ENCODE data around the gene DOK3.

The DOK3 gene

GRCh38 chr5:177470759-177471536 lies 38.7 kb downstream of the DOK3 start:
- no peak overlapping the region for H3K4me3 ChIP-seq (replicated peaks; ENCODE audit: insufficient read depth, low read length)
- DNase-seq (ENCODE audit: low read depth in 1 of 2, low spot score in 1 of 2): no peak
- no peaks in the 10 kb centered on the region for H3K27me3 ChIP-seq (ENCODE audit: insufficient read depth, poor library complexity, severe bottlenecking)
- H3K27ac ChIP-seq (replicated peaks): no peak overlapping the region
- TF ChIP-seq SPI1 (IDR thresholded peaks at IDR 0.05; ENCODE audit: borderline replicate concordance, low read depth): no peak
- no peak for TF ChIP-seq POLR2AphosphoS5 (IDR thresholded peaks at IDR 0.05; ENCODE audit: low read depth)
- no peak for TF ChIP-seq GABPA (IDR thresholded peaks at IDR 0.05; ENCODE audit: low read depth)
- TF ChIP-seq CTCF (IDR thresholded peaks at IDR 0.05; ENCODE audit: insufficient read depth, low read length): no peak
- no peak for TF ChIP-seq REST (IDR thresholded peaks at IDR 0.05; ENCODE audit: insufficient replicate concordance, low read depth)

- H3K4me3 ChIP-seq (replicated peaks; ENCODE audit: insufficient read depth, low read length): no peak overlapping the region
These were observed 39.7 kb downstream of the DOK3 start for GRCh38 chr5:177469750-177470525.

More at GRCh38 chr5:177469750-177470525, 39.7 kb downstream of the DOK3 start:
- no peak for DNase-seq (ENCODE audit: low read depth in 1 of 2, low spot score in 1 of 2)
- no peak for TF ChIP-seq GABPA (IDR thresholded peaks at IDR 0.05; ENCODE audit: low read depth)
- TF ChIP-seq CTCF (IDR thresholded peaks at IDR 0.05; ENCODE audit: insufficient read depth, low read length): no peak
- TF ChIP-seq SPI1 (IDR thresholded peaks at IDR 0.05; ENCODE audit: borderline replicate concordance, low read depth): no peak
- no peak for TF ChIP-seq REST (IDR thresholded peaks at IDR 0.05; ENCODE audit: insufficient replicate concordance, low read depth)
- no peak for TF ChIP-seq POLR2AphosphoS5 (IDR thresholded peaks at IDR 0.05; ENCODE audit: low read depth)
- Histone ChIP-seq H3K27ac (replicated peaks) (no peak overlapping the region), H3K27me3 (ENCODE audit: insufficient read depth, poor library complexity, severe bottlenecking) (no peaks in the 10 kb centered on the region)
